Left forelimb (tissue), 1 donor: ENCODE data around the gene AUTS2.

Experiments used
- DNase-seq: peaks from one replicate; pipeline ENCODE4 v3.0.0-alpha.2; 2018; ENCODE audit warnings: low spot score

The AUTS2 gene

DNA sequence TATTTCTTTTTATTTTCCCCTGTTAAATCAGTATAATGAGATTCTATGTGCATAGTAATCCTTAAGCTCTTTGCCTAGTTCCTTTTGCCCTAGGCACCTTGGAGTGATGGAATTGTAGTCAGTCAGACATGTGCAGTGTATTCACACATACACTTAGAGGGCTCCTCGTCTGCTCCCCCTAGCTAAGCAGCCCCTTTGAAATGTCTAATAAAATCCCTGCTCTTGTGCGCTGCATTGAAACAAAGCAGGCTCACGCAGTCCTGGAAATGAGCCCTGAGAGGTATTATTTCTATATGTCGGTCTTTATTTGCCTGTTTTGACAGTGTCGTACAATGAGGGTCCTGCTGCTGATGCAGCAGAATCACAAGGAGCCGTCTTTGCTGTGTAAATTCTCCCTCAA is 258.7 kb downstream of the AUTS2 start:
- no peak for DNase-seq

DNA sequence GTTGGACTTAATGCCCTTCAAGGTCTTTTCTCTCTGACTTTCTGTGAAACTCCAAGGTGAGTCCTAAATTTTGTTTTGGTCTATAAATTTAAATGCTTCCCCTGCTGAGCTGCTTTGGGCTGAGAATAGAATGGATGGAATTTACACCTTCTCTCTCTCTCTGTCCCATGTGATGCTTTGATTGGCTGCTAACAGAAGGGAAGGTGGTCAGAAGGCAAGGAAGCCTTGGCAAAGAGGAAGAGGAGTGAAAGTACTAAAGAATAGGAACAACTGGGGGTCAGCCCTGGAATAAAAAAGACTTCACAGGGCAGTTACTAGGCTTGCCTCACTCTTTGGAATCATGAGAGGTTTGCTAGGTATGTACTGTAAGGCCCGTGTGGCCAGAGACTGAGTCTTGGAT is 260.2 kb downstream of the AUTS2 start:
- no peak for DNase-seq

DNA sequence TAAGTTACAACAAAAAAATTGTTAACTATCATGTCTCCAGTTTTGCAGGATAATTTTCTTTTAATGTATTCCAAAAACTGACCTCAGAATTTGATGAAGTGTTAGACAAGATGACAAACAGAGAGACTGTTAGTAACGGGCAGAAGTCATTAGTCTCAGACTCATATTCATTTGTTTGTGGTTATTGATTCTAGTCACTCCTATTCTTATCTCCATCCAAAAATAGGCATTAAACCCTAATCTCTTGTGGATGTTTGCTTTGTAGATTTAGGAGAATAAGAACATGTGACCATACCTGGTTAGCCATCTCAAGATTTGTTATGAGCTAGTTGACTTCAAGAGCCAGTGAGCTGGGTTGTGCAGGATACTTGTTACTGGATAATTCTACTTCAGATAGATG is 261.1 kb downstream of the AUTS2 start:
- no peak for DNase-seq

DNA sequence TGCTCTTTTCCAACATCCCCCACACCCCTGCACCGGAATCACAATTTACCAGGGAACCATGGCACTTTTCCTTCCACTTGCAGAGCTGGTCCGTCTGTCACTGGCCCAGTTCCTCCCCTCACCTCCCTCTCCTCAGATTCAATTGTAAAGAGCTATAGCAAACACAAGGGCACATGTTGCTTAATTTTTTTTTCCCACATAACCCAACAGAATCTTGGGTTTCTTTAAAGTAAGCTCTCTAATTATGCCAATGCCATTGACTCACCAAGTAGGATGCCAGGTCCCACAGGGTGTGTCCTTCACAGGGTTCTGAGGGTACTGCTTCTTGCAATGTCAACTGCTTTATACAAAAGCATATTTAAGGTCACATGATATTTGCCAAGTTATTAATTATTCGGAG is 262.2 kb downstream of the AUTS2 start:
- no peak for DNase-seq

DNA sequence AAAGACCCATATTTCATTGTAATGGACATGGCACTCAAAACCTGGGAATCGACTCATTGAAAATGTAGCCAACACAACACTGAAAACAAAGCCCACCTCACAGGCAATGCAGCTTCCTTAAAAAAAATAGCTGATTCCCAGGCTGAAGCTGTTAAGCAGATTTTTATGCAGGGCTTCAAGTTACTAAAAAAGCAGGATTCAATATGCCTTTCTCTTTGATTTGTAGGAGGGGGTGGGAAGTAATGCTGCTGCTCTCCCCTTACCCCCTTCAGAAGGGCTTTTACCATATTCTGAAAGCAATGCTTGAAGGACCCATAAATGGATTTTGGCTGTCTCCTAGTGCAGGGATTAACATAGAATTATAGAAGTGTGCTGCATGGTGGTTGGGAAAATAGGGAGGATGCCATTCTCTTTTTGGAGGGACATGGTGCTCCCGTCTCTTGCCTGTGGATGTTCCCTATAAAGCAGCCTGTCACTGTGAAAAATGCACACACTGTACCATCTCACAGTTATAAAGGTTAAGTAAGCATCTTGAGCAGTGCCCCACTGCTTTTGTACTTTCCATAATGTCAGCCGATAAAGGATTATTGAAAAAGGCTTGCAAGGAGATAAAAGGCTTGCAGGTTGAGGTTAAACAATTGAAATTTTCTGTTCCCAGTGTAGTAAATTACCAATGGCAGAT is 262.8 kb downstream of the AUTS2 start:
- DNase-seq: no peak

DNA sequence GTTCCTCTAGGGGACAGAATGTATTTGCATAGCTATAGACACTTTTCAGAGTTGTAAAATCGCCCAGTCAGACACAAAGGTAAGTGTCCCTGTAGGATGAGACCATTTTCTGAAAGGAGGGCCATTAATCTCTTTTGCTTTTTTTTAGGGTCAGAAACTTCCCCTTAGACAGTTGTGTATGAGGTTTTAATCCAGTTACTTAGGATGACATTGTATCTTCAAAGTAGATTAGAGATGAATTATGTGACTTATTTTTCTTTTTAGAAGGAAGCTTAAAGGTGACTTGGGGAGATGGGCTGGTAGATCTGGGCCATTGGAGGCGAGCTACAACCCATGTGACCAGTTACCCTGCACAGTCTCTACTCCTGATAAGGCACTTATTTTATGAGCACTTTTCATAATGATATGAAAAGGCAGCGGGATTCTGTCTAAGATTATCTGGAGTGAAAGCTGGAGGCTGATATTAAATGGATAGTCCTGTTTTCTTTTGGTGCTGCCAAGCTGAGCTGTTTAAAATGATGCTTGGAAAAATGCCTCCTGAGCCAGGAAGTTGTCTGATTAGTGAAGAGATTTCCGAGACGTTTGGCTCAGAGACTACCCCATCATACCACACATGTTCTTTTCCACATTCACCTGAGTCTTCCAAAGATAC is 264.3 kb downstream of the AUTS2 start:
- DNase-seq: no peak

DNA sequence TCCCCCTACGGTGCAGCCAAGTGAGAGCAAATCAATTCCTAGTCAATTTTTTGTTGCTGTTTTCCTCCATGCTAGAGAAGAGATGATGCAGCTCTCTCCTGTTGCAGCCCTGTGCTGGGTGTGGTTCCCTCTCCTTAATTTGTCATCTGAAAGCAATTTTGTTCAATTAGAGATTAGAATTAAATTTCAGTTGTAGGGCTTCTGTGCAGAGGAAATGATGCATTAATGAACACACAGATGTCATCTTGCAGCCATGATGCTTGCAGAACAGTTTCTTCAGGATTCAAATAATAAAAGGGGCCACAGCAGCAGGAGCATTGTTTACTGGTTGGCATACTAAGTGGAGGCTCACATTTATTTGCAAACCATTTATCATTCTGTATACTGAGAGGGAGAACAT is 266.0 kb downstream of the AUTS2 start:
- DNase-seq: no peak

DNA sequence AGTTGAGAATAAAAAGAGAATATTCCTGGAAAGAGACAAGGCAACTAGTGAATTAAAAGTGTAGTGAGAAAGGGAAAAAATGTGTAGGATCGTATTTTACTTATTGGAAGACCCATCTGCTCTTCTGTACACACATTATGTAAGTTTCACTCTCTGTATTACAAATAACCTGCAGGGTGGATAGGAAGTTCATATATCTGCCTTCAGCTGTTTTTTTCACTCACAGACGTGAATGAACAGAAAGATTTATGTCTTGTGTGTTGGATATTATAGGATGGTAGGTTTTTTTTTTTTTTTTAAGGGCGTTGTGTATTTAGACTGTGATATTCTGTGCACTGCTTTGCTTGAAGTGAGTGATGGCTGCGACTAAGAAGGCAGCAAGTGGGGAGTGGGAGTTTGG is 266.5 kb downstream of the AUTS2 start:
- DNase-seq: no peak

DNA sequence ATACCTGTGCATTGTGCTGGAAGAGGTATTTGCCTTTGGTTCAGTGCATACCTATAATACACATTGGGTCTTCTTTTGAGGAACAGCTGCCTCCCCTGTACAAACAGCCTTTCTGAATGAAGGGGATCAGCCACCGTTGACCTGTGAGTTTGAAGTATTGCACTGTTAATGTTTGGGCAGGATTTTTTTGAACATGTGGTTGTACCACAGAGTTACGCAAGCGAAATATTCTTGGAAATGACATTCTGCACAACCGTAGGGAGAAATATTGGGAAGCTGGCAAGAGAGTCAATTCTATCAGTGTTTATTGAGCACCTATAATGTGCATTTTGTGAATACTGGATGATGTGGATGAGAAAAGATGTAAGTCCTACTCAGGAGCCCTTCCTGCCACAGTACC is 270.6 kb downstream of the AUTS2 start:
- DNase-seq: no peak

DNA sequence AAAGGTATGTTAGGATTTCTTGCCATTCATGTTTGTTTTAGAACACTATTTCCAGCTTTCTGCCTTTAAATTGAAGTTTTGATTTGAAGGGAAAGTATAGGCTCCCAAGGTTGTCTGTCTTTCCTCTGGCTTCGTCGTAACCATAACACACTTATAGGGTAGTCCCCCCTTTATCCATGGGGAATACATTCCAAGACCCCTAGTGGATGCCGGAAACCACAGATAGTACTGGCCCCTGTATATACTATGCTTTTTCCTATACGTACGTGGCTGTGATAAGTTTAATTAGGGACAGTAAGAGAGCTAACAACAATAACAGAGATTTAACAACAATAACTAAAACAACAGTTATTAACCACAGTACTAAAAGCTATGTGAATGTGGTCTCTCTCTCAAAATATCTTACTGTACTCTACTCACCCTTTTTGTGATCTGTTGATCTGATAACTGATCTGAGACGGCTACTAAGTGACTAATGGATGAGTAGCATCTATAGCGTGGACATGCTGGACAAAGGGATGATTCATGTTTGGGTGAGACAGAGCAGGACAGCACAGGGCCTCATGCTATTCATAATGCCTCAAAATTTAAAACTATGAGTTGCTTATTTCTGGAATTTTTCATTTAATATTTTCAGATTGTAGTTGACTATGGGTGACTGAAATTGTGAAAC is 273.1 kb downstream of the AUTS2 start:
- no peak for DNase-seq

DNA sequence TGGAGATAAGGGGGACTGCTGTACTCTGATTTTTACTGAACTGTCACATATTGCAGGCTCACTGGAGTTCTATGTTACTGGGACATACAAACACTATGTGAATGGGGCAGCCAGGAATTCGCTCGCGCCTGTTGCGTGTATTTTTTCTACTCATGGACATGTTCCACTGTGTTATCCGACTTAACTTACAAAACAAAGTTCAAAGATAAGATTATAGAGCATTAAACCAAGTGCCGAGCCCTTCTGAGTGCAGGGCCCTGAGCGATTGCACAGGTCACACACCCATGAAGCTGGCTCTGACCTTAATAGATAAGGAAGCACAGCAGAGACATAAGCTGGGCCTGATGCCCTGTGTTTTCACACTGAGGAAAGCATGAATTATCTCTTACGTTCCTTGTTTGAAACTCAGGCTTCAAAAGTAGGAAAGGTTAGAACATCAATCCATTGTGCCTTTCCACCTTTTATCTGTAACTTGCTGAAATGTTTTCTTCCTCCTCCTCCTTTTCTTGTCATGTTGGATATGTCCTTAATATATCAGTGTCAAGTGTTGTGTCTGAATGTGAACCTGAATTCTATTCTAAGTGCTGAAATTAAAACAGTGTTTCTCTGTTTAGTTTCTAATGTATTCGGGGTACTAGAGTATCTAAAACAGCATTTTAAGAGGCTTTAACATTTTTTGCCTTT is 273.8 kb downstream of the AUTS2 start:
- DNase-seq: no peak

DNA sequence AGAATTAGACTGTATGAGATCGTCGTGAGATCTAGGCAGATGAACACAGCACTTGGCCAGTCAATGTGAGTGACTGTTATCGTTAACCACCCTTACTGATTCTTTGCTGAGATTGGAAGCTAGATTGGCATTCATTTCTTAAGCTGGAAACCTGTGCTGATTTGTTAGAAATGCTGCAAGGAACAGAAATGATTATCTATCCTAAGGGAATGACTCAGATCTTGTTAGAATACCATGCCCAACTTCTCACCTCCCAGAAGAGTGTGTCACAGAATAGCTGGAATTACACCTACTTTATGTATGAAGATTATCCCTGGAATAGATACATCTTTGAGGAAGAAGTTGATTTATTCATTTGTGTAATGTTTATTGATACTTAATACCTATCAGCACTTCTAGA is 275.2 kb downstream of the AUTS2 start:
- DNase-seq: no peak

DNA sequence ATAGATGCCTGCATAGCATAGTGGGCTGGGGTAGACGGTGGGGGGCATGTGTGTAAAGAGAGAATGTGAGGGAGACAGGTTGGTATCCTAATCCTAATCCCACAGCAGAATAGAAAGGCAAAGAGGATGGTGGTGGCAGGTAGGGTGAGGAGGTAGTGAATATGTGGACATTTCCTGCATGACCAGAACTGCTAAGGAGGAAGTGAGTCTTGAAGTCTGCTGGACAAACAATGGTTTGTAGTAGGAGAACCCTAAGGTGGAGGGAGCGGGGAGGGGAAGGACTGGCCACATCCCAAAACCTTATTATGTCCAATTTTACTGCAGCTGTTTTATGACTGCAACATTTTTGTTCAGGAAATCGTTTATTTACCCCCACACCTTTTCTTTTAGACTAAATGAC is 279.7 kb downstream of the AUTS2 start:
- DNase-seq: no peak

DNA sequence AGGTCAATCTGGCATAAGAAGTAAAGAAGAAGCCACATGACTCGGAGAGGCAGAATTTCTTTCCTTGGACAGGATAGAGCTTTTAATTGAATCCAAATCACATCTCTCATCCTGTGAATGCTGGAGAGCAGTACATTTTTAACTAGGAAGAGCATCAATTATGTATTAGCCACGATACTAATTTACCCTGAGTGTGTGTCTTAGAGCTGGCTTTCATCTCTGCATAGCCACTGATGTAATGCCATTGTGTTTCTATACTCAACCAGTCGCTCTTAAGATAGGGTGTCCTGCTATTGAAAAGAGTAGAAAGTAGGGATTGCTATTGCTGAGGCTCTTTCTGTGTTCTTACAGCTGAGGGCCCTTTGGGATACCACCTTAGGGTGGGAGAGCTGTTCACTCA is 280.3 kb downstream of the AUTS2 start:
- DNase-seq: no peak

DNA sequence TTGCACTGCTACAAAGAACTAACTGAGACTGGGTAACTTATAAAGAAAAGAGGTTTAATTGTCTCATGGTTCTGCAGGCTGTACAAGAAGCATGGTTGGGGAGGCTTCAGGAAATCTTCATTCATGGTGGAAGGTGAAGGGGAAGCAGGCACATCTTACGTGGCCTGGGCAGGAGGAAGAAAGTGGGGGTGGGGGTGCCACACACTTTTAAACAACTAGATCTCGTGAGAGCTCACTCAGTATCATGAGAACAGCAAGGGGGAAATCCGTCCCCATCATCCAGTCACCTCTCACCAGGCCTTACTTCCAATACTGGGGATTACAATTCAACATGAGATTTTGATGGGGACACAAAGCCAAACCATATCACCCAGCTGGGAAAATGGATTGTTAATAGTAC is 281.7 kb downstream of the AUTS2 start:
- no peak for DNase-seq

DNA sequence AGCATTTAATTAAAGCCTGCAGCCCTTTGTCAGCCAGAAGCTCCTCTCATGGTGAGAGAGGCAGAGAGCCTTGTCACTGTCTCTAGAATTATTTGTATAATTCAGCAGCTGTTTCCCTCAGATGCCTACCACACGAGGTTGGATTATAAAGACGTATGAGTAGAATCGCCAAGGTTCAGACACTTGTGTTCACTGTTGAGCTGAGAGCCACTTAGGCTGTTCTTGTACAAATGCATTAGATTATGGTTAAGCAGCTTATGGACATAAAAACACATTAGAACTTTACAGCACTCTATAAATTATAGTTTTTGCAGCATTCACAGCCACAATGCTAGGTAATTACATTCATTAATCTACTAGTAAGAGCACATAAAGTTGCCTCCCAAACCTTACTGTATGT is 282.6 kb downstream of the AUTS2 start:
- DNase-seq: no peak

DNA sequence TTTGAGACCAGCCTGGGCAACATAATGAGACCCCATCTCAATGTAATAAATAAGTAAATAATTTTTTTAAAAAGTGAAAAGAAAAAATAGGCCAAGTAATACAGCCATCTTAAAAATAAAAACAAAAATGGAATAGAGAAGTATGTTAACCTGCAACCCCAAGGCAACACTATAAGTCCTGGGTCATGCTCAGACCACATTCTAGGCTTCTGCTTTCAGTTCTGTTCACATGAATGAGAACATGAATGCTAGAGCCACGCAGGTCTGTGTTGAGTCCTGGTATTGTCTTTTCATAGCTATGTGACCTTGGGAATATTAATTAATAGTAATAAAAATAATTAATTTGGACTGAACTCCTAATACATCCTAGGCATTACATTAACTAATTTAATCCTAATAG is 284.0 kb downstream of the AUTS2 start:
- no peak for DNase-seq

DNA sequence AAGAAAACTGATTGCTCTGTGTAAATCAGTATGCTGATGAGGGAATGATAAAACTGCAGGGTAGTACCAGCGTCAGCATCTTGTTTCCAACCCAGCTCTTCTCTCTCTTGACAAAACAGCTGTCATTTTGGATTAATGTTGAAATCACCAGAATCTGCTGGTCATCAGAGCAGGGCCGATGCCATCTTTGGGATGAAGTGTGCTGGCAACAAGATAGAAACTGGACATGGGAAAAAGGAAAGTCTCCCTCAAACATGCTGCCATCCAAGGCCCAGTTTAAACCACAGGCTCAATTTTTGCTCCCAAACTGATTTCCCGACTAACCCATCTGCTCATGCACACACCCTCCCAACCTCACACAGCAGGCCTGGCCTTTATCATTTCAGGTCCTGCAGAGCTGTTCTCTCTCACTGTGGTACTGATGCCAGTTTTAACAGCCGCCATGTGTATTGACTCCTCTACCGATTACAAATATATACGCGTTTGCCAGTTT is 285.2 kb downstream of the AUTS2 start:
- no peak for DNase-seq

DNA sequence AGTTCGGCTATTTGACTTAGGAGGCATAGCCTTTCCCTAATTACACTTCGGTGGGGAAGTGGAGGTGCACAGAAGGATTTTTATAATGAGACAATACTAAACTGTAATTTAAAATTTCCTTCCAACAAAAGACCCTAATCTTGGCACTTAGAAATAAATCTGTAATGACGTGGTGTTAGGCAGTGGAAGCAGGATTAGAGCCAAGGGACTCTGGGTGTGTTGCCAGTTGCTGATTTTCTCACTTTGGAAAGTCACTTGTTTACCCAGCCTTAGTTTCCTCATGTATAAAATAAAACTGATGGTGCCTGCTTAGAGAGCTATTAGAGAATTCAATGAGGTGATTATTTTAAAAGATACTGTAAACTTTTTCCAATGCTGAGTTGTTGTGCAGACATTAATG is 287.2 kb downstream of the AUTS2 start:
- no peak for DNase-seq

DNA sequence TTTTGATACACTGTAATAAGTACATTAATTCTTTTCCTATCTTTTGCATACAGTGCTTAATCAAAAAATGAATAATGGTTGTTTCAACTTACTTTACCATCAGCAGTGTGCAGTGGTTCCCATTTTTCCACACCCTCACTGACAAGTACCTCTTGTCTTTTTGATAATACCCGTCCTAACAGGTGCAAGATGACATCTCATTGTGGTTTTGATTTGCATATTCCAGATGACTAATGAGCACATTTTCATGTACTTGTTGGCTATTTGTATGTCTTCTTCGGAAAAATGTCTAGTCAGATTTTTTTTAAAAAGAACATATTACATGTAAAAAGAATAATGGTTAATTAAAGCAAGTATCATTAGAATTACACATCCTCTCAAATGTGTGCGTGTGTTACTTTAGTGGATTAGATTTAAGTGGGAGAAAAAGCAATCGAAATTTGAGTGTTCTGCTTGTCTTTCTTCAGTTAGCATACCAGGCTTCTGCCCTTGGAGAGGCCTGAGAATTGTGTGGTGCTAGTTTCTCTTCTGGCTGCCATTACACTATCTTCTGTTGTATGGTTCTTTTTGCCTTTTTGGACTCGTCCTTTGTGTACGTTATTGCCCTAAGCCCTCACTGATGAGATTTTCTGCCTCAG is 291.2 kb downstream of the AUTS2 start:
- no peak for DNase-seq

DNA sequence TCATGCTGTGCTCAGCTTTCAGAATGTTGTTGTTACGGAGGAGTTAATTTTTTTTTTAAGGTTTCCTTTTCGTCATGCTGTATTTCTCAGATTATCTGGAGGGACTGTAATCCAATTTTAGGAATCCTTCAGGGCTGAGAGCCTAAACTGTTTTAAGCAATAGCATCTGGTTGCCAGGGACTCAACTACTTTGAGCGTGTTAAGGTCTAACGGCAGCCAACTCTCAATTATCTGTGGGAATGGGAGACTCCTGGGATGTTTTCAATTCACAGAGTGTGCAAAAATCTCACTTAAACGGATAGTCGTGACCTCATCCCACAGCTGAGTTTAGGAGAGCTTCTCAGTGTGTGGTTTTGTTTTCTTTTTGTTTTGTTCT is 291.7 kb downstream of the AUTS2 start:
- DNase-seq: no peak

DNA sequence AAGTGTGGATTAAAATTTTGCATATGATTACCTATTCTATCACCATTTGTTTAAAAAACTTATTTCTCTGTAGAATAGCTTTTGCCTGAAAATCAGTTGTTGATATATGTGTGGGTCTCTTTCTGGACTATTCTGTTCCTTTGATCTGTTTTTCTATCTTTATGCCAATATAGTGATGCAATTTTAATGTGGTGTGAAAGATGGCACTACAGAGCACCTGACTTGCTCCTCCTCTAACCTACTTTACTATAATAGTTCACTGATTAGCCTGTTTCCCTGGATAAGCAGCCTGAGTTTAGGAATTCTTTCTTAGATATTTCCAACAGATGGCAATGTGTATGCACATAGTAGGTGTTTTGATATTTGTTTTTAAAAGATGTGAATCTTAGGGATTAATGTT is 294.5 kb downstream of the AUTS2 start:
- no peak for DNase-seq
